Muscle of back (tissue), 11 donors: ENCODE data around the gene NFAT5. TPM values are rescaled to one million over a fixed set of nuclear protein-coding genes. Genes with fewer than 3 reads are reported as not detected.

Experiments used
- DNase-seq, 3 donors: peaks; one replicate each; pipeline versions ENCODE4 v3.0.0 to v3.0.0-alpha.2; 2013
- polyA plus RNA-seq, 10 donors: library from polyadenylated mRNA; unstranded; fragments of 120-200 nt; gene quantifications; one replicate each; pipeline ENCODE4 v1.2.1, GENCODE V29; 2013; ENCODE audit not compliant: insufficient read length in 10 of 10

NFAT5 gene
- polyA plus RNA-seq, 10 donors = 10.3 to 22.7 (median 15.5) TPM

DNA sequence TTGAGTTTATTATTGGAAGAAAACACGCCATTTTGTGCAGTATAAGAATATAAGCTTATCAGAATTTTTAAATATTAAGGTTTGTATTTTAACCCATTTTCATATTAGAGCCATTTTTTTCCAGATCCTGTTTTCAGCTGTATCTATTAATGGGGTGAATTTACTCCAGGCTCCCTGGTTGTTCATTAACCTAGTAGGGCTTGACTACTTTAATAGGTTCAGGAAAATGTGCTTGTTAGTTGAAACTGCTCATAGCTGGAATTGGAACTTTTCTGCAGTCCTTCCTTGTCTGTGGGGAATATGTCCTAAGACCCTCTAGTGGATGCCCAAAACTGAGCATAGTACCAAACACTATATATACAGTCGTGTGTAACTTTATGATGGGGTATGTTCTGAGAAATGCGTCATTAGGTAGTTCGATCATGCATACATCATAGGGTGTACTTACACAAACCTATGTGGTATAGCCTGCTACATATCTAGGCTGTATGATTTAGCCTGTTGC lies 28.0 kb downstream of the NFAT5 start:
- no peak for DNase-seq

DNA sequence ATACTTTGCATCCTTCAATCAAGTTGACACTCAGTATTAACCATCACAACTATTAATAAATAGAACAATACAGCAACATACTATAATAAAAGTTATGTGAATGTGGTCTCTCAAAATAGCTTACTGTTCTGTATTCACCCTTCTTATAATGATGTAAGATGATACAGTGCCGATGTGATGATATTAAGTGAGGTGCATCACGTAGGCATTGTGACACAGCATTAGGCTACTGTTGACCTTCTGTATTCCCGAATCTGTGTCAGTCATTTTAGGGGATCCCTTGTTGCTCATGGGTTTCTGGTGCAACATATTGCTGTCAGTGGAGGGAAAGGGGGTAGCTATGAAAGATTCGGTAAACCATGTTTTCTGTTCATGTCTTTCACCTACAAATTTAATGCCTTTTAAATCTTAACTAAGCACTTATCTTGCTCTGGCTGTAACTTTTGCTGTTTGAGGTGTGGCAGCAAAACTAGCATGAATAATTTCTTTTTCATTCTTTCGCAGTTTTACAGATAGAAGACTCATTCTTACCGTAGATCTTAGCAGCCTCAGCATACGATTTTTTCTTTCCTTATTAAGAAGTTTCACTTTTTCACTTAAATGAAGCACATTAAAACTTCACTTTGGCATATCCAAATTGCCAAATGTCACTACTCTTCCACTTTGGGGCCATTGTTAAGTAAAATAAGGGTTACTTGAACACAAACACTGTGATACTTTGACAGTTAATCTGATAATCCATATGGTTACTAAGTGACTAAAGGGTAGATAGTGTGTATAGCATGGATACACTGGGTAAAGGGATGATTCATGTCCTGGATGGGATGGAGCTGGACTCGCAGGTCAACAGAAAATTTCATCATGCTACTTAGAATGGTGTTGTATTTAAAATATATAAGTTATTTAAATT lies 29.6 kb downstream of the NFAT5 start:
- DNase-seq = no peak

DNA sequence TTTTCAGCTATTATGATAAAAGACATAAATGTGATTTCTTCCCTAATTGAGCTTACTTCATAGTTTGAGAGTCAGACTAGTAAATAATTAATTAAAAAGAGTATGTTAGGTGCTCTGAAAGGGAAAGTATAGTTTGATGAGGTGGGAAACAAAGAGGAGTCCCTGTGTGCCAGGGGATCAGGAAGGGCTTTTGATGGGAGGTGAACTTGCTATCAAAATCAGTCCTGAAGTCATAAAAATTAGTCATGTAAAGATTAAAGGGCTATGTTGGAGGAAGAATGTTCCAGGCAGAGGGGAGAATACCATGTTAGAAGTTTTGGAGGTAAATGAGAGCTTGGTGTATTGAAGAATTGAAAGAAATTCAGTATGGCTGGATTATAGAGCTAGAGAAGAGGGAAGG lies 31.0 kb downstream of the NFAT5 start:
- no peak for DNase-seq

DNA sequence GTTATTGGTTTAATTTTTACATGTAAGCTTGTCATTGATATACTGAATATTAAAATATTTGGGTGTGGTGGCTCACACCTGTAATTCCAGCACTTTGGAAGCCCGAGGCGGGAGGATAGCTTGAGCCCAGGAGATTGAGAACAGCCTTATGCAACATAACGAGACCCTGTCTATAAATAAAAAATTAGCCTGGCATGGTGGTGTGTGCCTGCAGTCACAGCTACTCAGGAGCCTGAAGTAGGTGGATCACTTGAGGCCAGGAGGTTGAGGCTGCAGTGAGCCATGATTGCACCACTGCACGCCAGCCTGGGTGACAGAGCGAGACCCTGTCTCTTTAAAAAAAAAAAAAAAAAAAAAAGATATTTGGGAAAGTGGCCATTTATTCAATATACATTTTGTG lies 32.3 kb downstream of the NFAT5 start:
- no peak for DNase-seq

DNA sequence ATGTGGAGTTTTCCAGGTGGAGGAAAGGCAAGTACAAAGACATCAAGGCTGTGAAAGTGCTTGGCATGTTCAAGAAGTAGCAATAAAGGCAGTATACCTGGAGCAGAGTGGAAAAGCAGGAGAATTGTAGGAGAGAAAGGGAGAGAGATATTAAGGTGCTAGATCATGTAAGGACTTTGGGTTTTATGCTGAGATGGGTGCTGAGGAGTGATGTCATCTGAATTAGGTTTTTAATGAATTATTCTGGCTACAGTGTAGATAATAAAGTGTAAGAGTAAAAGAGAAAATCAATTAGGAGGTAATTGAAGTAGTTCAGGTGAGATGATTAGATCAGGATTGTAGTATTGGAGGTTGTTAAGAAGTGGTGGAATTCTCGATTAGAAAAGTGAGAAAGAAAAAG lies 34.0 kb downstream of the NFAT5 start:
- DNase-seq = no peak

DNA sequence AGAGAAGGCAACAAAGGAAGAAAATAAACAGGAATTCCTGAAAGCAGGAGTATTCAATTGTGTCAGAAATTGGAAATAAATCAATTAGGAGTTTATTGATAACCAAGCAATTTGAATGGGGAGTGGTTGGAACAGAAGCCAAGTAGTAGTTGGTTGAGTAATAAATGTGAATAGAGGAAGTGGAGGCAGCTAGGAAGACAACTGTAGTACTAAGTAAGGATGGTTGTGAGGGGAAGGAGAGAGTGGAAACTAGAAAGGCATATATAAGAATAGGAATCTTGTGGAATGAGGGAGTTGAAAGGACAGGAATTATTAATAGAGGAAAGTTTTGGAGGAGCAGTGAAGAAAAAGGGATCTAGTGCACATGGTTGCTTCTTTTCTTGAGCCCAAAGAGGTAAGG lies 34.4 kb downstream of the NFAT5 start:
- DNase-seq = no peak

DNA sequence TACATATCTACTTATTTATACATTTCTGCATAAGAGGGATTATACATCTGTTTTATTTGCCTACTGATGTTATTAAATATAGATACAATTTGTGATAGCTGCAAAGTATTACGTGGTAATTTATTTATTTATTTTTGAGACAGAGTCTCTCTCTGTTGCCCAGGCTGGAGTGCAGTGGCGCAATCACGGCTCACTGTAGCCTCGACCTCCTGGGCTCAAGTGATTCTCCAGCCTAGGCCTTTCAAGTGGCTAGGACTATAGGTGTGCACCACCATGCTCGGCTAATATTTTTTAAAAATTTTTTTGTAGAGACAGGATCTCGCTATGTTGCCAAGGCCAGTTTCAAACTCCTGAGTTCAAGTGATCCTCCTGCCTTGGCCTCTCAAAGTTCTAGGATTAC lies 35.5 kb downstream of the NFAT5 start:
- no peak for DNase-seq

DNA sequence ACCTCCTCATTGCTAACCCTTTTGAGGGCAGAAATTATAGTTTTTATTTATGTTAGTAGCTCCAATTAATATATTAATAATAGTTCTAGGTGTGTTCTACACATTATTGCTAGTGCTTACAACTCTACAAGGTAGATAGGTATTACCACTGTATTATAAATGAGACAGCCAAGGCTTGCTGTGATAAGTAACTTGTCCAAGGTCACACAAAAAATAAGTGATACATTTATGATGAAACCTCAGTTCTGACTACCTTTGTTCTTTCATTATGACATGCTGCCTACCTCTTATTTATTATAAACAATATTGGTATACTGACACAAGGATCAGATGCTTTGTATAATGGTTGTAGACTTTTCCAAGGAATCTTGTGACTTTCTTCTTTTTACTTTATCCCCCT lies 41.2 kb downstream of the NFAT5 start:
- no peak for DNase-seq

DNA sequence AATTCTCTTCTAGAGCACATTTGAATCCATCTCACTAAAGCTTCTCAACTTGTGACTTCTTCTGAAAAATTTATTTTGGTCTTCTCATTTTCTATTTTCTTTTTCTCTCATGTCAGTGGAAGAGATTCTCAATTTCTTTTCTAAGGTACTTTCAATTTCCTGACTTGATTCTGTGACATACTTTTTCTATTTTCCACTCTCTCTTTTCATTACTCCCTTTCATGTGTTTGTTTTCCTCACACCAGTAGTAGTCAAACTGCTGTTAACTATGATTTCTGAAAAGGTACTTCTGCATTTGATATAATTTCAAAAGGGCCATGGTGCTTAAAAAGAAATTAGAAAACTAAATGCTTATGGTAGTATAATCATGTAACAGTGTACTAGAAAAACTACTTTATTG lies 41.9 kb downstream of the NFAT5 start:
- no peak for DNase-seq

DNA sequence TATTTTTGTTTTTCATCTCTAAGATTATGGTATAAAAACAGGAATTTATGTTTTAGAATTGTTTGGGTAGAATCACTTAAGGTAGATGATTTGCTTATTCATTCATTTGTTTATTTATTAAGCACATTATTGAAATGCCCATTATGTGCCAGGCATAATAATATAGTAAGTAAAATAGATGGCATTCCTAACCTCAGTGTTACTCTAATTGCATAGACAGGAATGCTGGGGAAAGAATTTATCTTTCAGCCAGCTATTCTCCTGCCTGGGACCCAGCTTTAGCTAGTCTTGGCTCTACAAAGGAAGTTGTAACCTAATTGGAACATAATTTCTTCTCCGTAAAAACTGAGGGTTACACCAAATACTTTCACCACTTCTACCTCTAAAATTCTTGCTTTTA lies 44.6 kb downstream of the NFAT5 start:
- DNase-seq = no peak

DNA sequence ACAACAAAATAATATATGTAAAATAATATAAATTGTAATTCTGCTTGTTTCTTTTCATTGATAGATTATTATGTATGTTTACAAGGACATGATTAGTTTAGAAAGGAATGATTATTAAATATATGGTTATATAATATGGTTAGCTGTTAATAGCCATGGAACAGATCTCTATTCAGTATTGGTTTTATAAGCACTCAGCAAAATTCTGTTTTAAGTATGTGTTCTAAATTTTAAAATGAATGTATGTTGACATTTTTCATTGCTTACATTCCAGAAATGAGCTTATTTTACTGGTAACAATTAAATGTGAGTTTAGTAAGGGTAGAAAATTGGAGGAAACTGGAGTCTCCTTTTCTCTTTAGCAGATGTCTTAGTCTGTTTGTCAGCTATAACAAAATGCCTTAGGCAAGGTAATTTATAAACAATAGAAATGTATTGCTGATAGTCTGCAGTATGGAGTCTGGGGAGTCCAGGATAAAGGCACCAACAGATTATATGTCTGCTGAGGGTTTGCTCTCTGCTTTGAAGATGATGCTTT lies 45.4 kb downstream of the NFAT5 start:
- DNase-seq = no peak

DNA sequence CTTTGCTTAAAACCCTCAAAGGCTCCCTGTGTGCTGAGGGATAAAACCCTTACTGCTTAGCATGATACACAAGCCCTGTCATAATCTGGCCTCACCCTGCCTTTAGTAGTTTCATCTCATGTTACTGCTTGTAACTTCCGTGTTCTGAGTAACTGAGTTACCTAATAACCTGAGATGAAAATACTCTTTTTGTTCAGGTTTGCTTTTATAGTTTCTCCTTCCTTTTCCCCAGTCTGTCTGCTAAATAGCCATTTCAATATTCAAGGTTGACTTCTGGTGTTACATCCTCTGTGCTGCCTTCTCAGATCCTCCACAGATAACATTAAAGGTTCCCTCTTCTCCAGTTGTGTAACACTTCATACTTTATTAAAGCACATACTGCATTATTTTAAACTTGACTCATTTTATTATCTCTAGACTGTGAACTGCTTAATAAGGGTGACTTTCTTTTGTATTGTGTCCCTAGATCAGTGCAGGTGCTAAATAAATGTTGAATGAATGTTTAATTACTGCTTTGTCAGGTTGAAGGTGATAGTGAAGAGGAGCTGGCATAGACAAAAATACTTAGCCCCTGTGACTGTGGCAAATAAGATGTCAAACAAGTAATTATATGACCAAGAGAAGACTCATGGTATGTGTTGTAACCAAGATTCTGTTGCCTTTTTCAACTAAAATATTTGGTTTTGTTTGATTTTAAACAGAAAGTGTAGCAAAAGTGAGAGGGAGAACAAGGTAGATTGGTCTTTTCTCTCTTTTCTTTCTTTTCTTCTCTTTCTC lies 47.8 kb downstream of the NFAT5 start:
- no peak for DNase-seq

DNA sequence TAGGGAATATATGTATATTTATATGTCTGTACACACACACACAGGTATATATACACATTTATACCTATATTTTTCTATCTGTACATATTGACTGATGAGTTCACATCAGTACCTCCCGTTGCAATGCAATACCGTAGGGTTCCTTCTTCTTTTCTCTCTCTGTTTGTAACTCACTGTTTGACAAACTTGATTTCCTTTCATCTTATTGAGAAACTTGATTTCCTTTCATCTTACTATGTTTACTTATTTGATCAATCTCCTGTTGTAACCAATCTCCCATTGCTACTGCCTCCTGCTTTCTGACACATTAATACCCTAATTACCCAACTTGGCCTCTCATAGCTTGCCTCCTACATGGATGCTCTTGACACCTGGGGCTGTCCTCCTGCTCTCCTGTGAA lies 49.8 kb downstream of the NFAT5 start:
- DNase-seq = no peak

DNA sequence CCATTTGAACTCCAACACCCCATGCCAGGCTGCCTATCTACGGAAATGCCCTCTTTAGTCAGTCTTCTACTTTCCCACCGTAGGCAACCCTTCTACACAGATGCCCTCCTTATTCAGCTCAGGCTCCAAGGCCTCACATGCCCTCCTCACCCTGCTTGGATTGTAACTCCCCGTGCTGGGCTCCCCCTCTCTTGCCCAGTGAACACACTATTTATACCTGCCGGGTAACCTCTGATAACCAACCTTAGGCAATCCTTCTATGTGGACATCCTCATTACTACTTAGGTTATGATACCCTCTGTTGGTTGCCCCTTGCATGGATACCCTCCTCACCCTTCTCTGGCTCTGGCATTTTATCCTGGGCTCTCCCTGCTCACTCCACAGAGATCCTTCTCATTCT lies 50.3 kb downstream of the NFAT5 start:
- no peak for DNase-seq

DNA sequence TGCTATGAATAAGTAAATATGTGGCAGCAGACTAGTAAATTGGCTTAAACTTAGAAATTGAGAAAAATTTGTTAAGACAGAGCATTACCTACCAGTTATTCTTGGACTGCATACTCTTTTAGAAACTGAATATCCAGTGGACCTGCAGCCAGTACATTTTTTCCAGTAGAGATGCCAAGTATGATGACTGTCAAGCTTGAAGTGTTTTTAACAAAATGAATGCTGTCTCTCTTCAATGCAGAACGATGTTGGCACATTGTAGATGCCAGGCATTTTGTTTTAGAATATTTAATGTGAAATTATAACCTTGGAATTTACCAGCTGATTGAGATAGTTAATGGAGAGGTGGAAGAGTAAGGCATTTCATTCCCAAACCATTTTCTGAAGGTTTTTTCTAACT lies 52.5 kb downstream of the NFAT5 start:
- peak; percentile 22 to 70 (median 70) for DNase-seq

DNA sequence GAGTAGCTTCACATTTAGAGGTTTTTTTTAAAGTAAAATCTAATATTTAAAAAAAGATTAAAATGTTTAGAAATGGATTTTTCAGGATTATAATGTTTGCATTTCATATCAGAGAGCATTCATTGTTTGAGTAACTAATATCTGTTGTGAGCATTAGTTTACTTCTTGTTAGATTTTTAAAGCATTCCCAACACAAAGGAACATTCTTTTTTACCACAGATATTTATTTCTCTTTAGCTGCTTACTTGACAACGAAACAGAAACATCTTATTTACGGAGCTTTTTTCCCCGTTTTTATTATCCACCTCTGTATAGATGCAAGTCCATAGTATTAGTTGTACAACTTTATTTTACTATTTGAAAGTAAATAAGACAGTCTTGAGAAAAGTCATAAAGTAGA lies 53.0 kb downstream of the NFAT5 start:
- no peak for DNase-seq

DNA sequence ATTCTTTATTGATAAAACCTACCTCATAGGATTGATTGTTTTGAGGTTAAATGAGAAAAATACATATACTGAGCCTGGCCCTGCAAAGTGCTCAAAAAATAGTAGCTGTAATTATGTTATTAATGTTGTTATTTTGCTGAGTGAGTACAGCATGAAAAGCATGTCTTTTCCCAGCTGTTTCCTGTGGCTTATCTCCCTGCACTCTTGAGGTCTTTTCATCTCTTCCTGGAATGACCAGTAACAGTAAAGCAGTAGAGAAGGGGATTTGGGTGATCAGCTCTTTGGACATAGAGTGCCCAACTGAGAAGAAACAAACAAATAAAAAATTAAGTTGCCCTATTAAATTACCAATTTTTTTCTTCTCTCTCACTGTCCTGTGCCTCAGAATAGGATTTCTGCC lies 53.7 kb downstream of the NFAT5 start:
- no peak for DNase-seq

DNA sequence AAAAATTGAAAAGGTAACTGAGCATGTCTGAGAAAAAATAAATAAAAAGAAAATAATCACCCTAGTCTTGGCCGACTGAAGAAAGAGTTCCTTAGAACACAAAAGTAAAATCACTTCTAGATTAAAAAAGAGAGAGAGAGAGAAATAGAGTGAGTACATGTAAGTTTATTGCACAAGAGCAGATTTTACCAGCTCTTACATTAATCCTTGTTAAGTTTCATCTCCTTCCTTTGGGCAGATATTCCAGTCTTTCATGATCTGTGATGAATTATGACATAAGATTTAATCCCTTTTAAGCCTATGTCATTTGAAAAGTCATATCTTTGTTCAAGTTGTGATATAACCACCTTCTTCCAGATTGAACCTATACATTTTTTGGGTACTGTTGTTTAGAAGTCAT lies 54.8 kb downstream of the NFAT5 start:
- DNase-seq = no peak

DNA sequence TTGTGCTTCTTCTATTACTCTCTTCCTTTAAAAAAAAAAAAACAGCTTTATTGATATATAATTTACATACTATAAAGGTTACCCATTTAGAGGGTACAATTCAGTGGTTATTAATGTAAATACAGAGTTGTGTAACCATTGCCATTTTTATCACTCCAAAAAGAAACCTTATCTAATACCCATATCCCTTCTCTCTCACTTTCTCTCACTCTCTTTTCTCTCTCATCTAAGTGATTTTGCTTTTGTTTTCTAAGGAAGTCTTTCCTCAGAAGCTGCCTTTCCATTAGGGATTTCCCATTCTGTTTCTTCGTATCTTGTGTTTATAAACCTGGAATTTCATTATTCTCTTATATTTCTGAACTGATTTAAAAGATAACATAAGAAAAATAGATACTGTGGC lies 55.5 kb downstream of the NFAT5 start:
- no peak for DNase-seq

DNA sequence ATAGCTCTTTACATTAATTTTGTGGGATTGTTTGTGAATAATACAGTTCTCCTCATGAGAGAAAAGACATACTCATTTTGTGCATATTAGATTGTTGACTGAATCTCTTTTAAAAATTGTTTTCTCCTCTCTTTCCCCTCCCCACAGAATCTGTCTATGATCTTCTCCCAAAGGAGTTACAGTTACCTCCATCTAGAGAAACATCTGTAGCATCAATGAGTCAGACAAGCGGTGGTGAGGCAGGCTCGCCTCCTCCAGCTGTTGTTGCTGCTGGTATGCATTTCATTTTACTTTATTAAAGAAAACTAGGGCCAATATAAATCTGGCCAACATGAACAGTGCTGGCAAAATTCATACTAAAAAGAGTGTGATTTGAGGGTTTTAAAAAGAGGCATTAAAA lies 60.5 kb downstream of the NFAT5 start:
- no peak for DNase-seq

DNA sequence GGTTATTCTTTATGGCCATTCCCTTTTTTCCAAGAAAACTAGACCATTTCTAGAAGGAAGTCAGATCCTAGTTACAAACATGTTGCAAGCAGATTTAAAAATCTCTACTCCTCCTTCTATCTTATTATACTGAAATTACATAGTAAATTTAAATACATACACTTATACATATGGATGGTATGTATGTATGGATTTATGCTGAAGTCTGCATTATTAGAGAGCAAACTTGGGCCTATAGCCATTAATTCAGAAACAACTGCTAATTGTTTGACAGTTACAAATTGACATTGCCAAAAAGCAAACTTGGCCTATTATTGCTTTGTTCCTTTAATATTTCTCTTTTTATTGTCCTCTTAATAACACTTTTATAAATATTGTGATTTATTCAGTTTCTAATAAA lies 67.1 kb downstream of the NFAT5 start:
- DNase-seq = no peak

DNA sequence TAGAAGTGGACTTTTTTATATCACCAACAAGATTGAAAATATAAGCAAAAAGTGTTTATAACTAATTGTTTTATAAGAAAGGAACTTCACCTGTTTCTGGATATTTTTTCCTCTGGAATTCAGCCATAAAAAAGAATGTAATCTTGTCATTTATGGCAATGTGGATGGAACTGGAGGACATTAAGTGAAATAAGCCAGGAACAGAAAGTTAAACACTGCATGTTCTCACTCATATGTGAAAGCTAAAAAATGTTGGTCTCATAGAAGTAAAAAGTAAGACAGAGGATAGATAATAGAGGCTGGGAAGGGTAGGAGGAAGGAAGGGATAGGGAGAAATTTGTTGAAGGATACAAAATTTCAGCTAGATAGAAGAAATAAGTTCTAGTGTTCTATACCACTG lies 67.6 kb downstream of the NFAT5 start:
- DNase-seq = no peak
